Uterus (tissue), 4 donors: ENCODE results near the gene OR2D3. TPM values are rescaled to one million over a fixed set of nuclear protein-coding genes. Genes with fewer than 3 reads are reported as not detected.

Experiments
- DNase-seq, 2 donors: peaks; one replicate each; pipeline ENCODE4 v3.0.0-alpha.2; 2019 to 2020
- H3K27ac ChIP-seq, 2 donors: fragments of 200-600 bp; sonication (generic); 1 replicate in 1 of 2; 2 replicates in 1 of 2; pipeline ENCODE4 v1.5.1; 2016 to 2018
- H3K27me3 ChIP-seq, 2 donors: fragments of 200-600 bp; sonication (generic); one replicate each; pipeline ENCODE4 v1.5.1; 2018 to 2019; ENCODE audit warnings: control low read depth in 1 of 2
- H3K36me3 ChIP-seq, 2 donors: fragments of 200-600 bp; sonication (generic); one replicate each; pipeline ENCODE4 v1.5.1; 2019; ENCODE audit warnings: control low read depth in 1 of 2
- H3K4me1 ChIP-seq, 2 donors: fragments of 200-600 bp; sonication (generic); one replicate each; pipeline ENCODE4 v1.5.1; 2018 to 2019; ENCODE audit warnings: control low read depth in 1 of 2
- H3K4me3 ChIP-seq, 2 donors: fragments of 200-600 bp; sonication (generic); 1 replicate in 1 of 2; 2 replicates in 1 of 2; pipeline ENCODE4 v1.5.1; 2018 to 2019; ENCODE audit warnings: mild to moderate bottlenecking in 1 of 2
- H3K9me3 ChIP-seq, 2 donors: fragments of 200-600 bp; sonication (generic); one replicate each; pipeline ENCODE4 v1.5.1; 2019; ENCODE audit warnings: control low read depth in 1 of 2
- POLR2A ChIP-seq, 2 donors: fragments of 450-650 bp; IDR thresholded peaks; one replicate each; pipeline ENCODE4 v1.6.1; 2016; ENCODE audit warnings: antibody characterized with exemption in 2 of 2, mild to moderate bottlenecking in 1 of 2, moderate library complexity in 1 of 2
- intact Hi-C: fragments of 100-400 bp; cut with DNase I; formaldehyde crosslinking; loops from one replicate; pipeline ENCODE4 v1.15.1; 2023; ENCODE audit warnings: low total_unique reads
- total RNA-seq, 4 donors: library from RNA; depleted of rRNA in 3 of 4; stranded (reverse); fragments of >200 nt in 3 of 4; gene quantifications; one replicate each; pipeline versions ENCODE4 v1.1.0 to v1.2.4, GENCODE V29; 2014 to 2023
- TF ChIP-seq, protein P1 (sequence below), 4 experiments: fragments of 200-600 bp in 2 of 4; fragments of 450-650 bp in 2 of 4; sonication (generic) in 2 of 4; IDR thresholded peaks; one replicate each; pipeline ENCODE4 v1.5.1; 2016 to 2019; ENCODE audit warnings: antibody characterized with exemption in 4 of 4, mild to moderate bottlenecking in 2 of 4, moderate library complexity in 1 of 4
- donor health status: DM: yes; HTN: yes; CAD: no.

Gene OR2D3, protein sequence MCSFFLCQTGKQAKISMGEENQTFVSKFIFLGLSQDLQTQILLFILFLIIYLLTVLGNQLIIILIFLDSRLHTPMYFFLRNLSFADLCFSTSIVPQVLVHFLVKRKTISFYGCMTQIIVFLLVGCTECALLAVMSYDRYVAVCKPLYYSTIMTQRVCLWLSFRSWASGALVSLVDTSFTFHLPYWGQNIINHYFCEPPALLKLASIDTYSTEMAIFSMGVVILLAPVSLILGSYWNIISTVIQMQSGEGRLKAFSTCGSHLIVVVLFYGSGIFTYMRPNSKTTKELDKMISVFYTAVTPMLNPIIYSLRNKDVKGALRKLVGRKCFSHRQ
- total RNA-seq = not detected

DNA sequence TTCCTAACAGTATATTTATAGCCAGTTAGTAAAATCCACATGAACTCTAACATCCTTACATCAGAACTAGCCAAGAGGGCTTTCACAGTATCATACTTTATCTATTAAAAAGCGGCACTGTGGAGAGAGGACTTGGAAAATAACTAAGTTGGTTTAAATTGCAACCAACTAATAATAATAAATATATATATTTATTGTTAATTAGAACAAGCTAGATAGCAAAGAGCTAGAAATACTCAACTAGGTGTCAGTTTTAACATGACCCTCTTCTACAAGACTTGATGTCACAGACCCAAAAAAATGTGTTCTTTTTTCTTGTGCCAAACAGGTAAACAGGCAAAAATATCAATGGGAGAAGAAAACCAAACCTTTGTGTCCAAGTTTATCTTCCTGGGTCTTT is at the start of gene OR2D3:
TSS of gene OR2D3 (plus strand) at position 301 of the 400 bp plus-strand sequence. CDS start at position 301, 0 bp downstream.
- no peaks in the 10 kb centered on the region for H3K27me3 ChIP-seq
- no peaks in the 10 kb centered on the region for H3K4me1 ChIP-seq
- H3K4me3 ChIP-seq = no peak within 1 kb of the TSS
- TF ChIP-seq POLR2A (IDR thresholded peaks at IDR 0.05) = no peak
- TF ChIP-seq, protein P1, sequence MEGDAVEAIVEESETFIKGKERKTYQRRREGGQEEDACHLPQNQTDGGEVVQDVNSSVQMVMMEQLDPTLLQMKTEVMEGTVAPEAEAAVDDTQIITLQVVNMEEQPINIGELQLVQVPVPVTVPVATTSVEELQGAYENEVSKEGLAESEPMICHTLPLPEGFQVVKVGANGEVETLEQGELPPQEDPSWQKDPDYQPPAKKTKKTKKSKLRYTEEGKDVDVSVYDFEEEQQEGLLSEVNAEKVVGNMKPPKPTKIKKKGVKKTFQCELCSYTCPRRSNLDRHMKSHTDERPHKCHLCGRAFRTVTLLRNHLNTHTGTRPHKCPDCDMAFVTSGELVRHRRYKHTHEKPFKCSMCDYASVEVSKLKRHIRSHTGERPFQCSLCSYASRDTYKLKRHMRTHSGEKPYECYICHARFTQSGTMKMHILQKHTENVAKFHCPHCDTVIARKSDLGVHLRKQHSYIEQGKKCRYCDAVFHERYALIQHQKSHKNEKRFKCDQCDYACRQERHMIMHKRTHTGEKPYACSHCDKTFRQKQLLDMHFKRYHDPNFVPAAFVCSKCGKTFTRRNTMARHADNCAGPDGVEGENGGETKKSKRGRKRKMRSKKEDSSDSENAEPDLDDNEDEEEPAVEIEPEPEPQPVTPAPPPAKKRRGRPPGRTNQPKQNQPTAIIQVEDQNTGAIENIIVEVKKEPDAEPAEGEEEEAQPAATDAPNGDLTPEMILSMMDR (IDR thresholded peaks at IDR 0.05) = no peak
- intact Hi-C loops = no loop called here
- H3K36me3 ChIP-seq = no peaks in the 10 kb centered on the region
- DNase-seq = no peak
- no peak within 1 kb of the TSS for H3K27ac ChIP-seq
- H3K9me3 ChIP-seq = no peaks in the 10 kb centered on the region

DNA sequence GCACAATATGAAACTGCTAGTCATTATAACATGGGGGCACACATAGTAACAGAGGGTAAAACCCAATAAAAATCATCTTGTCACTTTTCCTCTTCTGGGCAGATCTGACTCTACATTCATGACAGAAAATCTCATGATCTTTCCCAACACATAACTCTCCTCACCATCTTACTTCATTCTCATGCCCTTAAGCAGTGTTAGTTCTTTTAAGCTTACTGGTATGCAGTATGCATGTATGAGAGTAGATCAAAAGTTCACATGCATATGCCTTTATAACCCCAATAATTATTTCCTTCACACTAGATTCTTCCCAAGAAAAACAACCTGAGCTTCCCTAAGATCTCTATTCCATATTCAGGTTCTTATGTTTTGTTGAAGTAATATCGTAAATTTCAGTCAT is 49.5 kb upstream of the OR2D3 start:
- DNase-seq = no peak
- no peak overlapping the region for H3K4me3 ChIP-seq
- no peaks in the 10 kb centered on the region for H3K9me3 ChIP-seq
- no peak for TF ChIP-seq POLR2A (IDR thresholded peaks at IDR 0.05)
- TF ChIP-seq, protein P1 (IDR thresholded peaks at IDR 0.05) = no peak
- no peak overlapping the region for H3K27ac ChIP-seq
- no peaks in the 10 kb centered on the region for H3K27me3 ChIP-seq
- no peaks in the 10 kb centered on the region for H3K4me1 ChIP-seq
- H3K36me3 ChIP-seq = no peaks in the 10 kb centered on the region
- intact Hi-C loops = no loop called here

DNA sequence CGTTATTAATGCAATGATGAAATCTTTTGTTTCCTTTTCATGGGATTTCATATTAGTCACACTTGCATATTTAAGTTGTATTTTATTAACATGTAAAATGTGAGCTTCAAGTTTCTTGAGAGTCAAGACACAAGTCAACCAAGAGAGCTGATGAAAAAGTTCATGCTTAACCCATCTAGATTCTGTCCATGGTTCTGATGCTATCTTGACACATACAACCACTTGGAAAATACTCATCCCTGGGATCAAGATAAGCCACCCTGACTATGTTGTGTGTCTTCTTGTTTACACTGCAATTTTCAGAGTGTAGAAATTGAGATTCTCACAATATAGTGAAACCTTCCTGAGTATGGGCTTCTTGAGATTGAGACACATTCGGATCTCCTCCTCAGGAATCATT is 45.0 kb upstream of the OR2D3 start:
- Histone ChIP-seq H3K36me3 (no peaks in the 10 kb centered on the region), H3K9me3 (no peaks in the 10 kb centered on the region), H3K4me1 (no peaks in the 10 kb centered on the region), H3K27me3 (no peaks in the 10 kb centered on the region), H3K4me3 (no peak overlapping the region), H3K27ac (no peak overlapping the region)
- intact Hi-C loops = no loop called here
- no peak for DNase-seq
- TF ChIP-seq, protein P1 (IDR thresholded peaks at IDR 0.05) = no peak
- no peak for TF ChIP-seq POLR2A (IDR thresholded peaks at IDR 0.05)

DNA sequence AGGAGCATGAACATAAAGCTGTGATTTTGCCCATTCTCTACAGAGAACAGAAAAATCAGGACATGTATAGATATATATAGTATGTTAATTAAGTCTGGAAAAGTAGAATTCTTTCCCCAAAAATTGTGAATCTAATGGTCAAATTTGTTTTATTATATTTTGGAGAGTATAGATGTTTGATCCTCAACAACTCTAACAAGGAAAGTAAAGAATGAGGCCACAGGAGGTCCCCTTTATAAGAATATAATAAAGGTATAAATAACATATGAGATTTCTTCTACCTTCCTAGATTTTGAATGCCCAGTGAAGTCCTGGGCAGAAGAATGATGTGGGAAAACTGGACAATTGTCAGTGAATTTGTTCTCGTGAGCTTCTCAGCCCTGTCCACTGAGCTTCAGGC is 44.5 kb upstream of the OR2D3 start, which contains the start of gene OR10A4:
TSS of gene OR10A4 (plus strand) at position 301 of the 400 bp plus-strand sequence. CDS start at position 324, 23 bp downstream.
- no peak within 1 kb of the TSS for H3K4me3 ChIP-seq
- DNase-seq = no peak
- no peaks in the 10 kb centered on the region for H3K36me3 ChIP-seq
- no peaks in the 10 kb centered on the region for H3K27me3 ChIP-seq
- intact Hi-C loops = no loop called here
- no peaks in the 10 kb centered on the region for H3K4me1 ChIP-seq
- H3K9me3 ChIP-seq = no peaks in the 10 kb centered on the region
- no peak within 1 kb of the TSS for H3K27ac ChIP-seq
- TF ChIP-seq, protein P1 (IDR thresholded peaks at IDR 0.05) = no peak
- no peak for TF ChIP-seq POLR2A (IDR thresholded peaks at IDR 0.05)

DNA sequence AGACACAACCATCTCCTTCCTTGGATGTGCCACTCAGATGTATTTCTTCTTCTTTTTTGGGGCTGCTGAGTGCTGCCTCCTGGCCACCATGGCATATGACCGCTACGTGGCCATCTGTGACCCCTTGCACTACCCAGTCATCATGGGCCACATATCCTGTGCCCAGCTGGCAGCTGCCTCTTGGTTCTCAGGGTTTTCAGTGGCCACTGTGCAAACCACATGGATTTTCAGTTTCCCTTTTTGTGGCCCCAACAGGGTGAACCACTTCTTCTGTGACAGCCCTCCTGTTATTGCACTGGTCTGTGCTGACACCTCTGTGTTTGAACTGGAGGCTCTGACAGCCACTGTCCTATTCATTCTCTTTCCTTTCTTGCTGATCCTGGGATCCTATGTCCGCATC is 43.9 kb upstream of the OR2D3 start:
- H3K4me3 ChIP-seq = no peak overlapping the region
- TF ChIP-seq, protein P1 (IDR thresholded peaks at IDR 0.05) = no peak
- no peak for TF ChIP-seq POLR2A (IDR thresholded peaks at IDR 0.05)
- H3K27ac ChIP-seq = no peak overlapping the region
- no peaks in the 10 kb centered on the region for H3K9me3 ChIP-seq
- H3K27me3 ChIP-seq = no peaks in the 10 kb centered on the region
- no peak for DNase-seq
- intact Hi-C loops = no loop called here
- H3K36me3 ChIP-seq = no peaks in the 10 kb centered on the region
- H3K4me1 ChIP-seq = no peaks in the 10 kb centered on the region
